ENCODE measurements around the gene TSTD2. TPM values are rescaled to one million over a fixed set of nuclear protein-coding genes. Genes with fewer than 3 reads are reported as not detected.

The TSTD2 gene
- total RNA-seq, 1 donor from 2014 or later, result 18.6 TPM

DNA sequence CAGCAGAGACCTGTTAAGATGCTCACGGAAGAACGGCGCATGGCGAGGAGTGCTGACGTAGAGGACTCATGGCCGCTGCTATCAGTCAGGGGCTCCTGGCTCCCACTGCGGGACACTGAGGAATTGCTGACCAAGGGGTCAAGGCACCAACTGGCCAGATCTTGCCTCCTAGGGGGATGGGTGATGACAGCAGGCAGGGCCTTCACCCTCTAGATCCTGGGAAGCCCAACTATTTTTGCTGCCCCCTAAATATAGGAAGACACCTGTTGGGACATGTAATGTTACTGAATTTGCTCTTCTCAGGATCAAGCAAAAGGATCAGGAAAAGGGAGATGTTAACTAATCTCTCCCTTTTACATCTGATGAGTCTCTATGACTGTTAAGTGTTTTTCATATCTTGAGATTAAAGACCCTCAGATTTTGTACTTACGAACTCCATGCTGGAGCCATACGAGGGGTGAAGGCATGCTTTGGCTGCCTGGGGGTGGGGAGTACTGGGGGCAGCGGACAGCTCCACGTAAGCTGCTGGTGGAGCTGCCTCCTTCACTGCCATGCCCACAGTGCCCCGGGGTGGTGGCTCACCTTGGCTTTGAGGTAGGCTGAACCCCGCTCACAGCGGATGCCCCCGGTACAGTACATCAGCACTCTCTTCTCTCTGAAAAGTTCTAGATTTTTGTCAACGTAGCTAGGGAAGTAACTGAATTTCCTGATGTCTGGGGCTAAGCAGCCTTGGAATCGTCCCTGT lies 28.1 kb downstream of the TSTD2 start:
- ATAC-seq (peak in 1 of 2 donors; percentile 15), DNase-seq (no peak)
- Histone ChIP-seq H3K27me3 (ENCODE audit: low read depth) (no peaks in the 10 kb centered on the region), H3K4me1 (no peaks in the 10 kb centered on the region), H3K27ac (no peak overlapping the region), H3K36me3 (peaks cover 90% of the 10 kb centered on the region), H3K4me3 (no peak overlapping the region), H3K9me3 (no peaks in the 10 kb centered on the region)
- TF ChIP-seq, protein P1, sequence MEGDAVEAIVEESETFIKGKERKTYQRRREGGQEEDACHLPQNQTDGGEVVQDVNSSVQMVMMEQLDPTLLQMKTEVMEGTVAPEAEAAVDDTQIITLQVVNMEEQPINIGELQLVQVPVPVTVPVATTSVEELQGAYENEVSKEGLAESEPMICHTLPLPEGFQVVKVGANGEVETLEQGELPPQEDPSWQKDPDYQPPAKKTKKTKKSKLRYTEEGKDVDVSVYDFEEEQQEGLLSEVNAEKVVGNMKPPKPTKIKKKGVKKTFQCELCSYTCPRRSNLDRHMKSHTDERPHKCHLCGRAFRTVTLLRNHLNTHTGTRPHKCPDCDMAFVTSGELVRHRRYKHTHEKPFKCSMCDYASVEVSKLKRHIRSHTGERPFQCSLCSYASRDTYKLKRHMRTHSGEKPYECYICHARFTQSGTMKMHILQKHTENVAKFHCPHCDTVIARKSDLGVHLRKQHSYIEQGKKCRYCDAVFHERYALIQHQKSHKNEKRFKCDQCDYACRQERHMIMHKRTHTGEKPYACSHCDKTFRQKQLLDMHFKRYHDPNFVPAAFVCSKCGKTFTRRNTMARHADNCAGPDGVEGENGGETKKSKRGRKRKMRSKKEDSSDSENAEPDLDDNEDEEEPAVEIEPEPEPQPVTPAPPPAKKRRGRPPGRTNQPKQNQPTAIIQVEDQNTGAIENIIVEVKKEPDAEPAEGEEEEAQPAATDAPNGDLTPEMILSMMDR (IDR thresholded peaks at IDR 0.05), result no peak
- intact Hi-C loops (cut with DNase I), result no loop called here

DNA sequence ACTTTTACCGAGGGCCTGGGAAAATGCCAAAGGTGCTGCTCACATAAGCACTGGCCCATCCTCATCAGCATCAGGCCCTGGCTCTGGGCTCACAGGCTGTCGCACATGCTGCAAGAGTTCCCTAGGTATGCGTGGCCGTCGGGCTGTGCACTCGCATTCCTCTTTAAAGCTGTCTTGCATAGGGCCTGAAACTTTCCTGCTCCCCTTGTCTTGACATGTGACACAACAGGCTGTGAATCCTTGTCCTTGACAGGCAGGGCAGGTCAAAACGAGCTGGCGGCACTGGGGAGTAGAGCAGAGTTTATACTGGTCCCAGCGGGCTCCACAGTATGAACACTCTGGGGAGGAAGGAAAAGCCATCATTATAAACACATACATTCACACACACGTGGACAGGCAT lies 30.7 kb downstream of the TSTD2 start:
- ATAC-seq (no peak), DNase-seq (no peak)
- H3K9me3 ChIP-seq, result no peaks in the 10 kb centered on the region
- intact Hi-C loops (cut with DNase I), result no loop called here
- H3K4me3 ChIP-seq, result no peak overlapping the region
- H3K27me3 ChIP-seq (ENCODE audit: low read depth), result no peaks in the 10 kb centered on the region
- H3K27ac ChIP-seq, result no peak overlapping the region
- H3K4me1 ChIP-seq, result peaks cover 9% of the 10 kb centered on the region
- H3K36me3 ChIP-seq, result peaks cover 81% of the 10 kb centered on the region
- TF ChIP-seq, protein P1 (IDR thresholded peaks at IDR 0.05), result no peak

DNA sequence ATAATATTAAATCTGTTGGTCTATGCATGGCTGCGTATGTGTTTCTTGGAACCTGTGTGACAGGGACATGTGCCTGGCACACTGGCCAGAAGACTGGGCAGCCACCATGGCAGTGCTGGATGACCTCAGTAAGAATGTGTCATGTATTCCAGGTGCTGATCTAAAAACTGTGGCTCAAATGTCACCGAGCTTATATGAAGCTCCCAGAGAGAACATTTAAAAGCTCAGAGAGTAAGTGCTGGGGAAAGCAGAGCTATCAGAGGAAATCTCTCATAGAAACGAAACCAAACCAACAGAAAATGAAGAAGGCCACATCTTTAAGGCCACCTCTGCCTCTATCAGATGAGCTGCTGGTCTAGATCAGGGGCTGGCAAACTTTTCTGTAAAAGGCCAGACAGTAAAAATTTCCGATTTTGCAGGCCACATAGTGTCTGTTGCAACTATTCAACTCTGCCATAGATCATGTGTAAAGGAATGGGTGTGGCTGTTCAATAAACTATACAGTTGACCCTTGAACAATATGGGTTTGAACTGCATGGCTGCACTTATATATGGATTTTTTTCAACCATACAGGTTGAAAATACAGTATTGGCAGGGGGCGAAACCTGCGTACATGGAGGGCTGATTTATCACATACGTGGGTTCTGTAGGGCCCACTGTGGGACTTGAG lies 31.8 kb downstream of the TSTD2 start:
- Histone ChIP-seq H3K27me3 (ENCODE audit: low read depth) (no peaks in the 10 kb centered on the region), H3K4me1 (peaks cover 13% of the 10 kb centered on the region), H3K36me3 (peaks cover 71% of the 10 kb centered on the region), H3K4me3 (no peak overlapping the region), H3K27ac (no peak overlapping the region), H3K9me3 (no peaks in the 10 kb centered on the region)
- intact Hi-C loops (cut with DNase I), result no loop called here
- DNase-seq, result no peak
- TF ChIP-seq, protein P1 (IDR thresholded peaks at IDR 0.05), result no peak
- ATAC-seq, result no peak

GRCh38 chr9:97600531-97601227 lies 32.5 kb downstream of the TSTD2 start:
- no peaks in the 10 kb centered on the region for H3K9me3 ChIP-seq
- H3K4me3 ChIP-seq, result no peak overlapping the region
- TF ChIP-seq, protein P1 (IDR thresholded peaks at IDR 0.05), result no peak
- intact Hi-C loops (cut with DNase I), result no loop called here
- H3K36me3 ChIP-seq, result peaks cover 64% of the 10 kb centered on the region
- H3K27ac ChIP-seq, result no peak overlapping the region
- no peak for ATAC-seq
- DNase-seq, result no peak
- H3K4me1 ChIP-seq, result peaks cover 13% of the 10 kb centered on the region
- H3K27me3 ChIP-seq (ENCODE audit: low read depth), result no peaks in the 10 kb centered on the region

DNA sequence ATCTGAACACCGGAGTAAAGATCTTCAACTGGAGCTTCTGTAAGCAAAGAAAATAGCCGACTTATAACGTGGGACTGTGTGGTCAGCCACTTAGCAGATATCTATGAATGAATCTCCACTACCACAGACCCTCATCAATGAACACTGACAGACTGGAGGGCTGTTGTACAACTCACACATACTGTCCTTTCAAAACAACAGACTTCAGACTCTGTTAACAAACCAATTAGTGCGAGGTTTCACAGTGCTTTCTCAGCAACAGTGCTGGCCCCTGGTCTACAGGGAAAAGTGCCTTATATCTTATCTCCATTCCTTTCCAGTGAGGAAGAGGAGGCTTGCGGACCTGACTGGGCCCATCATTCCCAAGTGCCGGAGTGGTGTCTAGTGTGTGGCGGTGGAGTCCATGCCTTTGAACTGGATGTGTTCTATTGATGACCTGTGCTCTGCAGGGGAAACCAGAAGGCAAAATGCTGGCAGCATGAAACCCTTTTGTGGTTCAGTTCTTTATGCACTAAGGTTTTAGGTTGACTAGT lies 33.8 kb downstream of the TSTD2 start:
- intact Hi-C loops (cut with DNase I), result no loop called here
- Histone ChIP-seq H3K27me3 (ENCODE audit: low read depth) (no peaks in the 10 kb centered on the region), H3K4me3 (no peak overlapping the region), H3K36me3 (peaks cover 51% of the 10 kb centered on the region), H3K27ac (no peak overlapping the region), H3K4me1 (peaks cover 13% of the 10 kb centered on the region), H3K9me3 (no peaks in the 10 kb centered on the region)
- DNase-seq (no peak), ATAC-seq (no peak)
- TF ChIP-seq, protein P1 (IDR thresholded peaks at IDR 0.05), result no peak
